Neural progenitor cell (in vitro differentiated cells): Measurements from ENCODE around the gene DRD2.

Experiments used
- EZH2 ChIP-seq: fragments of 200-600 bp; sonication (generic); IDR thresholded peaks from 2 replicates; pipeline ENCODE4 v1.6.1; 2017; ENCODE audit warnings: antibody characterized with exemption, mild to moderate bottlenecking, moderate library complexity
- EZH2phosphoT487 ChIP-seq: fragments of 200-600 bp; sonication (generic); IDR thresholded peaks from 2 replicates; pipeline ENCODE4 v1.6.1; 2017; ENCODE audit warnings: antibody characterized with exemption
- TF ChIP-seq, protein P1 (sequence below): fragments of 200-600 bp; sonication (generic); IDR thresholded peaks from 2 replicates; pipeline ENCODE4 v1.5.1; 2017; ENCODE audit warnings: antibody characterized with exemption, mild to moderate bottlenecking

DNA sequence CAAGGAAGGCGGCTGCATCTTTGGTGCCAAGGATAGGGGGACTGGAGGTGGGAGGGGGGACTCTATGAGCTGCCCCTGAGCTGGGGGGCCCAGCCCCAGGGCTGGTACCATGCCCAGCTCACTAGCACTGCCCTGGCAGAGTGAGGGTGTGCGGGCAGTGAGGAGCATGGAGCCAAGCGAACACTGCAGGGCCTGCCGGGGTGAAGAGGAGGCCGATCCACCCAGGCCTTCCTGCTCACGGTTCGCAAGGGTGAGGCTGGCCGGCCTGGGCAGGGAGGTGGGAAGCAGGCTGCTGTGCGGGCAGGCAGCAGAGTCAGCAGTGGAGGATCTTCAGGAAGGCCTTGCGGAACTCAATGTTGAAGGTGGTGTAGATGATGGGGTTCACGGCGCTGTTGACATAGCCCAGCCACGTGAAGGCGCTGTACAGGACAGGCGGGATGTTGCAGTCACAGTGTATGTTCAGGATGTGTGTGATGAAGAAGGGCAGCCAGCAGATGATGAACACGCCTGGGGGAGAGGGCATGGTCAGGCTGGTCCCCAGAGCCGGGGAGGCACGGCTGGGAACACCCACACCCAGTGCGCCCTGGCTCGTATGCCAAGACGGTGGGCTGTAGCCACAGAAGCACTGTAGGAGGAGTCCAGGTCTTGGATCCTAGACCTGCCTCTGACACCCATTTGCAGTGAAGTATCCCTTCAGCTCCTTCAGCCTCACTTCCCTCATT is 64.6 kb downstream of the DRD2 start:
- TF ChIP-seq, protein P1, sequence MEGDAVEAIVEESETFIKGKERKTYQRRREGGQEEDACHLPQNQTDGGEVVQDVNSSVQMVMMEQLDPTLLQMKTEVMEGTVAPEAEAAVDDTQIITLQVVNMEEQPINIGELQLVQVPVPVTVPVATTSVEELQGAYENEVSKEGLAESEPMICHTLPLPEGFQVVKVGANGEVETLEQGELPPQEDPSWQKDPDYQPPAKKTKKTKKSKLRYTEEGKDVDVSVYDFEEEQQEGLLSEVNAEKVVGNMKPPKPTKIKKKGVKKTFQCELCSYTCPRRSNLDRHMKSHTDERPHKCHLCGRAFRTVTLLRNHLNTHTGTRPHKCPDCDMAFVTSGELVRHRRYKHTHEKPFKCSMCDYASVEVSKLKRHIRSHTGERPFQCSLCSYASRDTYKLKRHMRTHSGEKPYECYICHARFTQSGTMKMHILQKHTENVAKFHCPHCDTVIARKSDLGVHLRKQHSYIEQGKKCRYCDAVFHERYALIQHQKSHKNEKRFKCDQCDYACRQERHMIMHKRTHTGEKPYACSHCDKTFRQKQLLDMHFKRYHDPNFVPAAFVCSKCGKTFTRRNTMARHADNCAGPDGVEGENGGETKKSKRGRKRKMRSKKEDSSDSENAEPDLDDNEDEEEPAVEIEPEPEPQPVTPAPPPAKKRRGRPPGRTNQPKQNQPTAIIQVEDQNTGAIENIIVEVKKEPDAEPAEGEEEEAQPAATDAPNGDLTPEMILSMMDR: no peak
- no peak for TF ChIP-seq EZH2
- no peak for TF ChIP-seq EZH2phosphoT487
